IPS-18a (cell line): ENCODE results near the gene TGM1.

ENCODE experiments used
- H3K27ac ChIP-seq: one replicate; pipeline ENCODE4 v1.5.1; 2013; ENCODE audit warnings: low read length
- H3K27me3 ChIP-seq: one replicate; pipeline ENCODE4 v1.6.1; 2013; ENCODE audit warnings: mild to moderate bottlenecking, low read length; ENCODE audit not compliant: control insufficient read depth, insufficient read depth
- H3K36me3 ChIP-seq: one replicate; pipeline ENCODE4 v1.6.1; 2013; ENCODE audit warnings: low read depth, low read length; ENCODE audit not compliant: control insufficient read depth
- H3K4me1 ChIP-seq: one replicate; pipeline ENCODE4 v1.6.1; 2013; ENCODE audit warnings: low read depth, low read length; ENCODE audit not compliant: control insufficient read depth
- H3K4me3 ChIP-seq: one replicate; pipeline ENCODE4 v1.5.1; 2013; ENCODE audit warnings: low read length
- H3K9ac ChIP-seq: one replicate; pipeline ENCODE4 v1.6.1; 2013; ENCODE audit warnings: mild to moderate bottlenecking, low read length, moderate library complexity
- H3K9me3 ChIP-seq: one replicate; pipeline ENCODE4 v1.6.1; 2013; ENCODE audit warnings: low read depth, low read length; ENCODE audit not compliant: control insufficient read depth

TGM1 gene

DNA sequence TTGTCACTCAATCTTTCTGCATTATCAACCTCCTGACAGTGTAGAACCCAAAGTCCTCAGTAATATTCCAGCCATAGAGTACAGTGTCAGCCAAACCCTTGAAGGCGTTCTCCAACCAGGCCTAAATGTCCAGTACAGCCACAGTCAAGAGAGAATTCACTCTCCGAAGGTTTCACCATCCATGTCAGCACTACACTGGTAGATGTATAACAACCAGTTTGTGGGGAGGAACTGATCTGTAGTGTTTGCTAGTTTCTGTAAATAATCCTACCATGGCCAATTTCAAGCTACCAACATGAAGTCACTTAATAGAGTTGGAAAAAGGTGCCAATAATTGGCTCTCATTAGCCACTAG, 46.7 kb downstream of the TGM1 start:
- Histone ChIP-seq H3K4me3 (peak overlapping the region; percentile 79), H3K27me3 (no peaks in the 10 kb centered on the region), H3K4me1 (peaks cover 5% of the 10 kb centered on the region), H3K27ac (no peak overlapping the region), H3K9me3 (no peaks in the 10 kb centered on the region), H3K9ac (no peak overlapping the region), H3K36me3 (peaks cover 10% of the 10 kb centered on the region)

- Histone ChIP-seq H3K9ac (peak within 1 kb of the TSS; percentile 79), H3K27ac (peak within 1 kb of the TSS; percentile 55), H3K36me3 (peaks cover 15% of the 10 kb centered on the region), H3K4me3 (peak within 1 kb of the TSS; percentile 79), H3K9me3 (no peaks in the 10 kb centered on the region), H3K27me3 (no peaks in the 10 kb centered on the region), H3K4me1 (peaks cover 5% of the 10 kb centered on the region)
Measured at GRCh38 chr14:24215495-24216344, 47.3 kb downstream of the TGM1 start, which contains the start of gene MDP1. MDP1 (minus strand) TSS chr14:24216066; CDS start chr14:24215955, 111 bp downstream.

- Histone ChIP-seq H3K4me3 (peak overlapping the region; percentile 92), H3K9ac (peak overlapping the region; percentile 95), H3K9me3 (no peaks in the 10 kb centered on the region), H3K27ac (peak overlapping the region; percentile 75), H3K36me3 (peaks cover 31% of the 10 kb centered on the region), H3K27me3 (no peaks in the 10 kb centered on the region), H3K4me1 (peaks cover 5% of the 10 kb centered on the region)
Measured at GRCh38 chr14:24213866-24214662, 48.9 kb downstream of the TGM1 start.

DNA sequence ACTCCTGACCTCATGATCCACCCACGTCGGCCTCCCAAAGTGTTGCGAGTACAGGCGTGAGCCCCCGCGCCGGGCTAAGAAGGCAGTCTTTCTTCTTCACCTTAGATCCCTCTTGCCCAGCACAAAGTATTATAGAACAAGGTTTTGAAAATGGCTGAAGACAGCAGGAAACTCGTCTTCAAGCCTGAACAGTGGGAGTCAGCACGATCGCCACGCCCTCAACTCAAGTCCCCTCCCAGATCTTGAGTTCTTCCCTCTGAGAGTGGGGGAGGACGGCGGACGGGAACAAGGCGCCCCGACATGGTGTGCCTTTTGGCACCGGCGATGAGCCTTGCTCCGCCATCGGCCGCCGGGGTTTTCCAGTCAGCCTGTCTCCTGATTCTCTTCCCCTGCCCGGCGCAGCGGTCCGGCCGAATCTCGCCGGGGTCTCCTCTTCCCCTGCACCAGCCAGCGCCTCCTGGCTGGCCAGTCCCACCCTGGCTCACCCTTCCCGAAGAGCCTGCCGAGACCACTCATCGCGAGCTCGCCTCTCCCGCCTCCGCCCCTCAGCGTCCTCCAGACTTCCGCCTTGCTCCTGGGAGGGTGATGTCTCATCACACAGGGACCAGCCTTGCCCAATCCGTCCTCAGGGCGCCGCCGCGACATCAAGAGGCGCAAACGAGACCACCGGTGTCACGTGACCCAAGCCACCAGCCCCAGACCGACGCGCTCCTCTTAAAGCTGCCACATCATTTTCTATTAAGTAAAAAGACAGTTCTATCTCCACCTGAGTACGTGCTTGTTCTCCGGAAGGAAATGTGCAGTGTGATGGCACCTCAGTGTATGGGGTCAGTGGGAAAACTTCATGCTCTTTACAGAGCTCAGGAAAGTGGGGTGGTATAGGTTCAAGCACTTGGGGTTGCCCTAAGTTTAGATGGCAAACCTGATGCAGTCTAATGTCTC, 49.8 kb downstream of the TGM1 start, which contains the start of gene CHMP4A:
Gene CHMP4A (minus strand): TSS at position 565 of the 942 bp plus-strand sequence. CDS start 49 bp downstream, at position 516.
- H3K36me3 ChIP-seq: peaks cover 35% of the 10 kb centered on the region
- no peaks in the 10 kb centered on the region for H3K27me3 ChIP-seq
- H3K9ac ChIP-seq: peak within 1 kb of the TSS; percentile 95
- peaks cover 5% of the 10 kb centered on the region for H3K4me1 ChIP-seq
- H3K9me3 ChIP-seq: no peaks in the 10 kb centered on the region
- peak within 1 kb of the TSS; percentile 92 for H3K4me3 ChIP-seq
- H3K27ac ChIP-seq: peak within 1 kb of the TSS; percentile 94

DNA sequence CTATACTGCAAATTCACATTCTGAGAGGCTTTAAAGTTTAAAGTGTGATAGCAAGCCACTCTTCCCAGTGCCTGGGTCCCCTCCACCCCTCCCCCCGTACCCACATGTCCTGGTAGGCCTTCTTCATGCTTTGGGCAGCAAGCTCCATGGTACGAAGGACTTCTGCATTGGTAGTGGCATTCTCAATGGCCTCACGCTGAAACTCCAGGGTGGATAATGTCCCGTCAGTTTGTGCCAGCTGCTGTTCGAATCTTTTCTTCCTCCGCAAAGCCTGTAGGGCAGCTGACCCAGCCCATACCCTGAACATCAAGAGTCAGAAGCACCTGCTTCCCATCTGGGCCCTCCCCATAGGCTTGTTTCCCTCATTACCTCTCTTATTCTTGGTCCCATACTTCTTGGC, 51.7 kb downstream of the TGM1 start:
- Histone ChIP-seq H3K4me3 (no peak overlapping the region), H3K36me3 (peaks cover 53% of the 10 kb centered on the region), H3K9me3 (no peaks in the 10 kb centered on the region), H3K27ac (no peak overlapping the region), H3K27me3 (no peaks in the 10 kb centered on the region), H3K9ac (no peak overlapping the region), H3K4me1 (peaks cover 5% of the 10 kb centered on the region)

DNA sequence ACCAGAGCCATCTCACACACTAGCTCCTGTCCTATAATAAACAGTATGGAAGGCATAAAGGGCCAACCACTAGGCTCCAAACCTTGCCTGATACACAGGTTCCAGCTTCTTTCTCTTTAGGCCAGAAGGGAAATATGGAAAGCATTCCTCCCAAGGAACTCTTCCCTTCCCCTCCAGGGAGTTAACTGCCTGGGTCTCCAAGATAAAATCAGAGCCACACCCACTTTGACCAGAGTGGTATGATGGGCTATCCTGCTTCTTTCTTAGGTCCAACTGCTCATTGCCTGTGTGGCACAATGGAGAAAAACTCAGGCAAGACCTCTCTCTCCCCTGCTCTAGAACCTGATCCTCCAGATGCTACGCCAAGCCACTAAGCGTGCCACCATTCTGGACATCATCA, 55.4 kb downstream of the TGM1 start:
- peaks cover 59% of the 10 kb centered on the region for H3K36me3 ChIP-seq
- H3K27ac ChIP-seq: no peak overlapping the region

DNA sequence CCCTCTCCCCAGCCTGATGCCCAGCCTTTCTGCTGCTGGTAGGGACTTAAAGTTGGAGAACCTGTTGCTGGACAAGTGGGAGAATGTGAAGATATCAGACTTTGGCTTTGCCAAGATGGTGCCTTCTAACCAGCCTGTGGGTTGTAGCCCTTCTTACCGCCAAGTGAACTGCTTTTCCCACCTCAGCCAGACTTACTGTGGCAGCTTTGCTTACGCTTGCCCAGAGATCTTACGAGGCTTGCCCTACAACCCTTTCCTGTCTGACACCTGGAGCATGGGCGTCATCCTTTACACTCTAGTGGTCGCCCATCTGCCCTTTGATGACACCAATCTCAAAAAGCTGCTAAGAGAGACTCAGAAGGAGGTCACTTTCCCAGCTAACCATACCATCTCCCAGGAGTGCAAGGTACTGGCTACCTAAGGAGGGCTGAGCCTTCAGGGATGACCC, 55.8 kb downstream of the TGM1 start:
- Histone ChIP-seq H3K4me1 (peaks cover 6% of the 10 kb centered on the region), H3K27ac (no peak overlapping the region), H3K9ac (no peak overlapping the region), H3K36me3 (peaks cover 59% of the 10 kb centered on the region), H3K4me3 (no peak overlapping the region), H3K9me3 (no peaks in the 10 kb centered on the region), H3K27me3 (no peaks in the 10 kb centered on the region)

More for the DNA sequence above, 55.4 kb downstream of the TGM1 start:
- Histone ChIP-seq H3K4me3 (no peak overlapping the region), H3K4me1 (peaks cover 6% of the 10 kb centered on the region), H3K9me3 (no peaks in the 10 kb centered on the region), H3K27me3 (no peaks in the 10 kb centered on the region), H3K9ac (no peak overlapping the region)

- Histone ChIP-seq H3K9ac (no peak overlapping the region), H3K27me3 (no peaks in the 10 kb centered on the region), H3K4me3 (no peak overlapping the region), H3K27ac (no peak overlapping the region), H3K36me3 (peaks cover 56% of the 10 kb centered on the region), H3K4me1 (peaks cover 6% of the 10 kb centered on the region), H3K9me3 (no peaks in the 10 kb centered on the region)
Measured at GRCh38 chr14:24206260-24207103, 56.5 kb downstream of the TGM1 start.

DNA sequence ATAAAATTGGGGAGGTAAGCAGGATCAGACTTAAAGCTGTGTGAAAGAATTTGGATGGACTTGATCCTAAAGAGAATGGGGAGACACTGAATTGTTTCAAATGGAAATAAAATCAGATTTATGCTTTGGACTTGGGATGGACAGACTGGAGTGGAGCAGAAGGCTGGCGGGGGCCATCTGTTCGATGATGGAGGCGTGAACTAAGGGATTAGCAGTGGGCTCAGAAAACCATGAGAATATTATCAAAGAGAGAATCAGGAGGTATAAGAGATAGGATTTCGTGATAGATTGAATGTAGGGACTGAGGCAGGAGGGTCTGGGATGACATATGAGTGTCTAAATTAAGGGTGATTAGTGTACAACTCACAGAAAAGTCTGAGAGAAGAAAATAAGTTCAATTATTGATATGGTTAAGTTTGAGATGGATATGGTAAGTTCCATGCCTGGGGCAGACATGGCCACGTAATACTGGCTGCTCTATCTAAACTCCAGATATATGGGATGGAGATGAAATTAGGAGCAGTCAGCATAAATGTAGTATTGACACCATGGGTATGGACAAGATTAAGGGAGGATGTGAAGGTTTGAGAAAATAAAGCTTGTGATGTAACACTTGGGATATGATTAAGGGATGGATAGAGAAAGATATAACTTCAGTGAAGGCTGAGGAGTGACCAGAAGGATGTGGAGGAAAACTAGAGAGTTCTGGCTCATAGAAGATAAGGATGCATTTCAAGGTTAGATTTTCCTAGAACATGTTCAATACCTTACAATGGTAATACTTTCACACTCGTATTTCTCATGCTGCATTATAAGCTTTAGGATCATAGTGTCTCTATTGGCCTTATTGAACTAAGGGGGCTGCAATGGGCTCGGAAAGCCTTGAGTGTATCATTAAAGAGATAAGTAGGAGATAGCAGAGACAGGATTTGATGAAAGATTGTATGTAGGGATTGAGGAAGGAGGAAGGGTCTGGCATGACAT, 58.5 kb downstream of the TGM1 start:
- no peaks in the 10 kb centered on the region for H3K27me3 ChIP-seq
- no peak overlapping the region for H3K9ac ChIP-seq
- no peaks in the 10 kb centered on the region for H3K9me3 ChIP-seq
- H3K27ac ChIP-seq: no peak overlapping the region
- no peak overlapping the region for H3K4me3 ChIP-seq
- H3K4me1 ChIP-seq: peaks cover 6% of the 10 kb centered on the region
- peaks cover 38% of the 10 kb centered on the region for H3K36me3 ChIP-seq
